ENCODE results near the gene PTRH2.

The PTRH2 gene

GRCh38 chr17:59716427-59716826 lies 9.2 kb upstream of the PTRH2 start:
- DNase-seq, result no peak

DNA sequence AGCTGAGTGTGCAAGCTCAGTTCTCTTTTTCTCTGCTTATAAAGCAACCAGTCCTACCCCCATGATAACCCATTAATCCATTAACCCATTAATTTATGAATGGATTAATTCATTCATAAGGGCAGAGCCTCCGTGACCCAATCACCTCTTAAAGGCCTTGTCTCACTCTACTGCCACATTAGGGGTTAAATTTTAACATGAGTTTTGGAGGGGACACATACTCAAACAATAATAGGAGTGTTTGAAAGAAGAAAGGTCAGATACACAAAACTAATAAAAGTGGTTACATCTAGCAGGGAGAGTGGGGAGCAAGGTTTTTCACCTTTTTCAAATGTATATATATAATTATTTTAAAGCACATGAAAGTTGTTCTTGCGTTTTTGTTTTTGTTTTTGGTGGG lies 7.0 kb upstream of the PTRH2 start:
- no peak for DNase-seq

GRCh38 chr17:59712862-59713261 lies 5.6 kb upstream of the PTRH2 start:
- no peak for DNase-seq

- DNase-seq, result no peak
These were observed 4.7 kb upstream of the PTRH2 start for GRCh38 chr17:59711936-59712335.

- DNase-seq, result peak in 1 of 2 experiments; percentile 39
These were observed 771 bp upstream of the PTRH2 start for GRCh38 chr17:59707971-59708430.

DNA sequence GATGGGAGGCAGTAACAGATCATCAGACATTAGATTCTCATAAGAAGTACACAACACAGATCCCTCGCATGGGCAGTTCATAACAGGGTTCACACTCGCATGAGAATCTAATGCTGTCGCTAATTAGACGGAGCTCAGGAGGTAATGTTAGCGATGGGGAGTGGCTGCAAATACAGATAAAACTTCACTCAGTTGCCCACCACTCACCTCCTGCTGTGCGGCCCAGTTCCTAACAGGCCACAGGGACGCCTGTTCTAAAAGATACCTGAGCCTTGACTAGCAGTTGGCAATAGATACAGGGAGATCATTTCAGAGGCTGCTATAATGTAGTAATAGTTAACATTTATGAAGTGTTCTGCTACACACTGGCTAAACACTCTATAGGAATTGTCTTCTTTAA lies 4.9 kb downstream of the PTRH2 start:
- DNase-seq, result no peak

DNA sequence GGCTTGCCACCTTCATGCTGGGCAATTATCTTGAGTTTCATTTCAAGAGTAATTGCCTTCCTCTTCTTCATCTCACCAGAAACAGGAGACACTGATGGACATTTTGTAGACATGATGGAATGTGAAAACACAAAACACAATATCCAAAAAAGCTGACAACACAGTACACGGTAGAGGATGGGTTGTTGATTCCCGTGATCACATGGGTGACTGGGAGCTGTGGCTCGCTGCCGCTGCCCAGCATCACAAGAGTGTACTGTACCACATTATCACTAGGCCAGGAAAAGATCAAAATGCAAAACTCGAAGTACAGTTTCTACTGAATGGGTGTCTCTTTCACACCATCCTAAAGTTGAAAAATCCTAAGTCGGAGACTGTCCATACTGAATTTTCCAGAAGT lies 7.4 kb downstream of the PTRH2 start:
- DNase-seq, result no peak

DNA sequence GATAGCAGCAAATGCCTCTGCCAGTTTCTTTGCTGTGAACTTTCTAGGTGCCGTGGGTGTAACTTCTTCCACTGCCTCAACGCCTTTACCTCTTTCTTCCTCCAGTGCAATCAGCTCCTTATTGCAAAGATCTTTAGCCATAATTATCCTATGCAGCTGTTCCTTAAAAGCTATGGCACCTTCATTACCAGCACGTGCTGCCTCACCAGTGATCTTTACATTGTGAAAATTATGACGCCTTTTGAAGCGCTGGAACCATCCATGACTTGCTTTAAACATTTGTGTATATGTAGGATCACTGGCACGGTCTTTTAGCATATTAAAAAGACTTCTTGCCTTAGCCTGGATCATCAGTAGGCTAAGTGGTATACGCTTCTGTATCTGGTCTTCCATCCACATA lies 8.0 kb downstream of the PTRH2 start:
- DNase-seq, result no peak

DNA sequence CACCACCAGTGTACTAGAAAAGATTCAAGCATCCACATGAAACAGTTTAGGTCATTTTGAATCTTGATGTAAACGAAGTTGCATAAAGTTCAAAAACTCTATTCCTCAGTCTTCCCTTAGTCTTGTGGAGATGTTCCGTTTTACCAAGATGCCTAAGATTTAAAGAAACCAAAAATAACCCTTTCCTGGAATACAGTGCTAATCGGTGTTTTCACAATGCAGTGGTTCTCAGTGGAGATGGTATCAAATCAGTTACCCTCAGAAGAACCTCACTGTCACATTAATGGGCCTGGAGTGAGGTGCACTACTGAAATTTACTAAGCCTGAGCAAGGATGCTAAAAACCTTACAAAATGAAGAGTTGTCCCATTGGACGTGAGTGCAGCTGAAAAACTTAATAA lies 9.1 kb downstream of the PTRH2 start:
- no peak for DNase-seq

- no peak for DNase-seq
These were observed 10.4 kb downstream of the PTRH2 start for GRCh38 chr17:59696682-59697277.

DNA sequence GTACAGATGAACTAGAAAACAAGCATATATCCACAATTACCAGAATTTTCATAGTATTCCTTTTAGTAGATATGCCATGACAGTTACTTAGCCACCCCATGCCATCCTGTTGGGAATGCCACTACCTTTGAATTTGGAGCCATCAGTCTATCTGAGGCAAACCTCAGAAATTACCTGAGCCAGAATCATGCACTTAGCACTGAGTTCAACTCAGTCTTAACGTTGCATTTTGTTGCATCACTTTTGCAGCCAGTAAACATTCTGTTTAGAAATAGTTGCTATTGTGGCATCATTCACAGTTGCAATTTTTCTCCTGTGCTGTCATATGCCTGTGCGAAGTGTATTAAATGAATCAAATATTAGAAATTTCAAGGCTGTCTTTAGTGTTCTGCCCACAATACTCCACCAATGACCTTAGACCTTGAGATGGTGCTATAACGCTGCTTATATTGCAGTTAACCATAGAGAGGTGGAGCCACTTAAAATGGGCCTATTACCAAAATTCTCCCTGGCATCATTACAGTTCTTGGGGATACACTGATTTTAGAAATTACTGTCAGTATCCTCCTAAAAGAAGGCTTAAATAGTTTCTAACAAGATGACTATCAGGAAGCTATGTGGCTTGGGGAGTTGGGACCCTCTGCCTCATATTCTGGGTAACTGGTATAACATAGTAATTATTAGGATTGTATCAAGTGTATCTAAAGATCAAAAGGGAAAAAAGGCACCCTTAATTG lies 11.1 kb downstream of the PTRH2 start:
- DNase-seq, result no peak

GRCh38 chr17:59694344-59694743 lies 12.9 kb downstream of the PTRH2 start:
- DNase-seq, result no peak

- no peak for DNase-seq
These were observed 13.6 kb downstream of the PTRH2 start for GRCh38 chr17:59693582-59693981.

- no peak for DNase-seq
These were observed 18.7 kb downstream of the PTRH2 start for GRCh38 chr17:59688496-59688895.

GRCh38 chr17:59688008-59688407 lies 19.2 kb downstream of the PTRH2 start:
- no peak for DNase-seq

DNA sequence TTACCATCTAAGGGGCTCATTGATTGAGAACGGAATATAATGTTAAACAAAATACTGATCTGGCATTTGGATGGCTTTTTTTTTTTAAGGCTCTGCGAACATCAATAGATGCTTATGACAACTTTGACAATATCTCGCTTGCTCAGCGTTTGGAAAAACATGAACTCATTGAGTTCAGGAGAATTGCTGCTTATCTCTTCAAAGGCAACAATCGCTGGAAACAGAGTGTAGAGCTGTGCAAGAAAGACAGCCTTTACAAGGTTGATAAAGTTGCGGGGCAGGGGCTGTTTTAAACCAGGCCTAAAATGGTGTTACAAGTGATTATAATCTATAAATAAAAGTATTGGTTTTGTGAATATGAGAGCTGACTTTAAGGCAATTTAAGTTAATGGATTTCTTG lies 22.3 kb downstream of the PTRH2 start:
- no peak for DNase-seq

GRCh38 chr17:59683283-59683682 lies 23.9 kb downstream of the PTRH2 start:
- no peak for DNase-seq

DNA sequence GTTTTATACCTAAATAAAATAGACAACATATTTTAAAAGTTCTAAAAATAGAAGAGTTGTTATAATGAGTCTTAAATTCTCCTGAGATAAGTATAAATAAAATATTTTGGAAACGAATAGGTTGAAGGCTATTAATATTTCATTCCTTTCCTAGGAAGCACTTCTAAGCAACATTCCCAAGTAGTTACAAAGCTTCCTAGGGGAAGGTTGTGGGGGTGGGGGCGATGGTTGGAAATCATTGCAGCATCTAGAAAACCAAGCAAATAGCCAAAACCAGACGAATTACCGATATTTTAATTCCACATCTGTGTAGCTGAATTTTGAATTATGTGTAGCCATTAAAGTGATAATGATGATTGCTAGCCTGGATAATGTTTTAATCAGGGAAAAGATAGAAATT lies 26.9 kb downstream of the PTRH2 start:
- DNase-seq, result no peak

GRCh38 chr17:59678918-59679317 lies 28.3 kb downstream of the PTRH2 start:
- no peak for DNase-seq

DNA sequence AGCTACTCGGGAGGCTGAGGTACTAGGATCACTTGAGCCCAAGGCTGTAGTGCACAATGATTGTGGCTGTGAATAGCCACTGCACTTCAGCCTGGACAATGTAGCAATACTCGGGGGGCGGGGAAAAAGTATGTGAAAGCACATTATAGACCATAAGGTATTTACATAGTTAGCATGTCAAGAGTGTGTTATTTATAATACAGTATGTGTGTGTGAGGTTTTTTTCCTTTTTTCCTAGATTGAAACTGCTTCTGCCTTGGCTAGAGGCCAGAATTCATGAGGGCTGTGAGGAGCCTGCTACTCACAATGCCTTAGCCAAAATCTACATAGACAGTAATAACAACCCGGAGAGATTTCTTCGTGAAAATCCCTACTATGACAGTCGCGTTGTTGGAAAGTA lies 30.5 kb downstream of the PTRH2 start:
- DNase-seq, result no peak

- DNase-seq, result no peak
These were observed 32.0 kb downstream of the PTRH2 start for GRCh38 chr17:59675231-59675630.

DNA sequence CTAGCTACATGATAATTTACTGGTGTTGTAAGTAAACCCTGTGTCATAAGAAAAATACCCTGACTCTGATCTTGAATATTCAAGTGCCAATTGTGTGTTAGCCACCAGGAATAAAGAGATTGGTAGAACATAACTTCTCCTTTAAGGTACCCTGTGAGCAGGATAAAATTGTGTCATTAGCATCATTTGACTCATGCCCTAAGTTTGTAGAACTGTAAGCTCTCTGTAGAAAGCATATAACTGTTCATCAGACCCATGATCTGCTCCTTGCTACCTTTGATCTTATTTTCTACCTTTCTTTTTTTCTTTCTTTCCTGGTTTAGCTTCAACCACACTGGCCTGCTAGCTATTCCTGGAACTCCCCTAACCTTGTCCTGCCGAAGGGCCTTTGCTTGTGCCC lies 35.8 kb downstream of the PTRH2 start:
- DNase-seq, result no peak

GRCh38 chr17:59669944-59670343 lies 37.3 kb downstream of the PTRH2 start:
- no peak for DNase-seq

- DNase-seq, result no peak
These were observed 37.8 kb downstream of the PTRH2 start for GRCh38 chr17:59669411-59669810.

GRCh38 chr17:59668816-59669215 lies 38.4 kb downstream of the PTRH2 start:
- no peak for DNase-seq

All from NCI-H524 (cell line).